Mucosa of gallbladder (tissue), 1 donor: Measurements from ENCODE around the gene SPRED2. TPM values are rescaled to one million over a fixed set of nuclear protein-coding genes. Genes with fewer than 3 reads are reported as not detected.

Experiments used
- DNase-seq: peaks from one replicate; pipeline ENCODE4 v3.0.0-alpha.2; 2020; ENCODE audit warnings: low spot score
- total RNA-seq: library from RNA; stranded (reverse); gene quantifications from one replicate; pipeline ENCODE4 v1.2.1, GENCODE V29; 2021
- donor health status: DM: no; HTN: no; CAD: no.

SPRED2 gene
- total RNA-seq, 1 donor from 2014 or later = 34.7 TPM

GRCh38 chr2:65386989-65387388, 45.4 kb downstream of the SPRED2 start:
- no peak for DNase-seq

DNA sequence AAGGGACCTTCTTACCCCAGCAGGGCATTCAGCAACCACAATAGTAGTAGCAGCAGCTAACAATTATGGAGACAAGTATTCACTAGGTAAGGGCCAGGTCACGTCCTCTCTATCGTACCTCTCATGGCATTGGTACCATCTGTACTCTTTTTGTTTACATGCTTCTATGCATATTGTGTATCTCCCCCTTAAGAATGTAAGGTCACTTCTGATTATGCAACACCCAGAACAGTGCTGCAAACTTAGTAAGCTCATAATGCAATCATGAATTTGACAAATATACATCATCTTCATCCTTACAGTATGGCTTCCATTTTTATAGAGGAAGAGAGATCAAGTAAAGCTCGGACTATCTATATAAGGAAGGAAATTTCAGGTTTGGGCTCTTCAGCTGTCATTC, 46.1 kb downstream of the SPRED2 start:
- no peak for DNase-seq

- DNase-seq = no peak
Measured at GRCh38 chr2:65383541-65384488, 48.6 kb downstream of the SPRED2 start.

DNA sequence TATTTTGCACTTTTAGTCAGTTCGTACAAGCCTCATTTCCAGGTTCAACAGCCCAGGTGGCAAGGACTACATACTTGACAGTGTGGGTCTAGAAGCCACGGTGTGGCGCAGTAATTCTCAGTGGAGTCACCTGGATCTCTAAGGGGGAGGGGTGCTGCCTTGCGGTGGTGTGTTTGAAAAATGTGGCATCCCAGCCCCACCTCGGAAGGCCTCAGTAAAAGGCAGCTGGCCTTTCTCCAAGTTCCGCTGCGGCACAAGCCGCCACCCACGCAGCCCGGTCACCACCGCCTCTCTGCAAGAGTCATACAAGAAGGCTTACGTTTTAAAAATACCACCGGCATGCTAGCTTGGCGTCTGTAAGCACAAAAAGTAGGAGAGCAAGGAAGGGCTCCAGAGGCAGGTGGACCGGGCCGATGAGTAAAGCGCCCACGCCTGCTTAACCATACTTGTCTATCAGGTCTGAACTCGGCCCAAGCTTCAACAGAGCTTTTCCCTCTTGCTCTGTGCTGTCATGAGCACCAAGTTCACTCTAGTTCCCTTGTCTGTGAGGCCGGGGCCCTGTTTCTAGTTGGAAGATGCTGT, 49.5 kb downstream of the SPRED2 start:
- DNase-seq = peak; percentile 84

- DNase-seq = no peak
Measured at GRCh38 chr2:65382323-65382722, 50.1 kb downstream of the SPRED2 start.

- DNase-seq = no peak
Measured at GRCh38 chr2:65381607-65382051, 50.8 kb downstream of the SPRED2 start.

GRCh38 chr2:65380255-65380654, 52.1 kb downstream of the SPRED2 start:
- no peak for DNase-seq

GRCh38 chr2:65379721-65380171, 52.7 kb downstream of the SPRED2 start:
- no peak for DNase-seq

DNA sequence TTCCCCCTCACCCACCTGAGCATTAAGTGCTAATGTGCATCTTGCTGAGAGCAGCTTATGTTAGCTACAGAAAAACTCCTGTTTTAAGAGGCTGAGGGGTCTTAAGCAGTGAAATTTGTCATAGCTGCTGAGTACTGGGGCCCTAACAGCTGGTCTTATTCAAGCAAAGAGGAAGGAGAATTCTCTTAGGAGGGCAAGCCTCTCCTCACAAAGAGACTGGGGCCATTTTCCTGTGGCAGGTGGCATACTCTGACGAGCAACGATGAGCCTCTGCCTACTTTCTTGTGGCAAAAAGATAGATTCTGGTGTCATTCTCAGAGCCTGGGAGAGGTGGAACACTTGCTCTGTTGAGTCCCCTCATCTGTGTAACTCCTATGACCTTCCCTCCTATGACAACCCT, 53.2 kb downstream of the SPRED2 start:
- no peak for DNase-seq

DNA sequence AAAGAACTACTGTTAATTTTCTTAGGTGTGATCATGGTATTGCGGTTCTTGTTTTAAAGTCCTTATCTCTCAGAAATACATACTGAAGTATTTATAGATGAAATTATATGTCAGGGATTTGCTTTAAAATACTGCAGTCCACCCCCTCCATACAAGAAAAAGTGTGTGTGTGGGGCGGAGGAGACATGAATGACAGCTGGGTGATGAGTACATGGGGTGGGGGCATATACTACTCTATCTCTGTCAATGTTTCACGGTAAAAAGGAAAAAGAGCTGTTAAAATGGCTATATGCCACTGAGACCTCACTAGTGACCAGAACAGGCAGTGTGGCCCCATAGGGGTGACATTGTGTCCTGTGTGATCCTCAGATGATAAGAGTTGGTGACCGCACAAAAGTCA, 54.1 kb downstream of the SPRED2 start:
- no peak for DNase-seq

- DNase-seq = no peak
Measured at GRCh38 chr2:65377556-65378192, 54.7 kb downstream of the SPRED2 start.

DNA sequence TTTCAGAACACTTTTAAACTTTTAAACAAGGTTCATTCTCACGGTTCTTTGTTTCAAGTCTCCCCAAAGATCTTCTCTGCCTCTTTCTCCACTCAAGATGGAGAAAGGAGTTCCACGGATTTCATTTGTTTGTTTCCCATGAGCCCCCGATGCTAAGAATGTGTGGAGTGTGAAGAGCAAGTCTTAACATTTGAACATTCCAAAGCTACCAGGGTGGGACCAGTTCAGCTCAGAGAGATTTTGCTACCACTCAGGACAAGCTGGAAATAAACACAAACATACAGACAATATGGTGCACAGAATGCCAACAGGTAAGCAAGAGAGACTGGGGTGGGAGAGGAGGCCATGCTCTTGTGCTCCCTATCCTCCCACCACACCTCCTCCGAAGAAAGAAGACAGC, 56.7 kb downstream of the SPRED2 start:
- no peak for DNase-seq

- no peak for DNase-seq
Measured at GRCh38 chr2:65374999-65375398, 57.4 kb downstream of the SPRED2 start.

DNA sequence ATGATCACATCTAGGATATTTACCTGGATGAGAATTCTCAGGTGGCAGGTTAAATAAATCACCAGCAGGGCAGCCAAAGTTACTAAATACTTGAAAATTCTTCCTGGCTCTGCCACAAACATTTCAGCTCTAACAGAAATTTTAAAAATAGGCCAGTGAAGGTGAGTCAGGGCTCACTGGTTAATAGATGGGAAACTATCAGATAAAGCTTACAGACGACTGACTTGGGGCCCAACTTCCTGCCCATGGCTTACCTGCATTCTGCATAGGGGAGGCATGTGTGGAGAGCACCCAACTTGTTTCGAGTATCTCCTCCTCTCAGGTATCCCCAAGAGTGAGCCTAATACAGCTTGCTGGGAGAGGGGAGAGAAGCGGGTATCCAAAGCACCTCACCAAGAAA, 57.8 kb downstream of the SPRED2 start:
- DNase-seq = no peak

DNA sequence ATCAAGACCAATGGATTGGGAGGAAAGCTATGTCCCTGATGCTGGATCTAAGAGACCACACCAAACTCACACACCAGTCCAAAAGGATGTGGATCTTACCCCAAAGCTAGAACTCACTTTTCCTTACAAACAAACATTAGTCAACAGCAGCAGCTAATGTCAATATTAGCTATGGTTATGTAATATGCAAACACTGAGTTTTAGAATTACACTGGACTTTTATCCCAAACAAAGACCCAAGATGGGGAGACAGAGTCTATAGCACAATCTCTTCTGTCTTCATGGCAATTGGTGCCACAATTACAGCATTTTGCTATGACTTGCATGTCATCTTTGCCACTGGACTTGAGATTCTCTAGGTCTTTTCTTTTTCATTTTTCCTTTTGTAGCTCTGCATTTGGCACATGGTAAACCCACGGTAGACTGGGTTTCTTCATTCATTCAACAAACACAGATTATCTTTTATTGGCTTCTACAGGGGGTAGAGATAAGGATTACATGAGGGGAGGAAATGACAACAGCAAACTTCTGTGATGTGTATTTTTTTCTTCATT, 59.0 kb downstream of the SPRED2 start:
- DNase-seq = no peak

DNA sequence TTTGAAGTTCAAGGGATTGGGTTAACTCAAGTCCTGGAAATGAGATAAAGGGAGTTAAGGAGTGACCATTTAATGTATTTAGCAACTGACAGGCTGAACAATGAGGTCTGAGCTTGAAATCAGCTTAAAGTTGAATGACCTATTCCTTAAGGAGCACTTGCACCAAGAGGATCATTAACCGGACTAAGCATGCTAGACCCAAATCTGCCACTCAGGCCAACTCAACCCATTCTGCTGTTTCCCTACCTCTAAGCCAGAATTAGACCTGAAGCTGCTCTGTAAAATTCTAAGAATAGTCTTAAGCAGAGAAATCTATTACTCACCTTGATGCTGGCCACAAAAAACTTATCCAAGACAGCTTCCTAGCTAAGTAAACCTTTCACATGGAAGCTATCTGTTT, 59.8 kb downstream of the SPRED2 start:
- DNase-seq = no peak

GRCh38 chr2:65371074-65371434, 61.3 kb downstream of the SPRED2 start:
- no peak for DNase-seq

DNA sequence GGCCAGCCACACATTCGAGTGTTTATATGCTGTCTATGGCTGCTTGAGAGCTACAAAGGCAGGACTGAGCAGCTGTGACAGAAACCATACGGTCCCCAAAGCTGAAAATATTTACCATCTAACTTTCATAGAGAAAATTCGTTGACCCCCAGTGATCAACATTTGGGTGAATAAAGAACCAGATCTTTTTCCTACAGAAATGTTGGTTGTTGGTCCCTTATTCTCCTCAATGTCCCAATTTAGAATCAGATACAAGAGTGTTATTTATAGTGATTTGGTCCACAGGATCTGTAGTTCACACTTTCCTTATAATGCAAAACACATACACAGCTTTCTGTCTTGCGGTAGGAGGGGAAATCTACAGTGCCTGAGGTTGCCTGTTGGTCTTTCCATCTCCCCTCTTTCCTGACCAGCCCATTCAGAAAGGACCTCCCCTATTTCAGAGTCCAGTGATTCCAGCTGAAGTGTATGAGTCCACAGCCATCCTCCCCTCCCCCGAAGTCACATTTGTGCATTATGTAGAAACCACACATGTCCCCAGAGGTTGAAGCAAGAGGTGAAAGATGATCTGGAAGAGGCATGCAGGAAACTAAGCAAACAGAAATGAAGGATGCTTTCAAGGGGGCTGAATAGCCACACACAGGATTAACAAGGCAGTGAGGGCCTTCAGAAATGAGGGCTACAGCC, 61.9 kb downstream of the SPRED2 start:
- DNase-seq = no peak

DNA sequence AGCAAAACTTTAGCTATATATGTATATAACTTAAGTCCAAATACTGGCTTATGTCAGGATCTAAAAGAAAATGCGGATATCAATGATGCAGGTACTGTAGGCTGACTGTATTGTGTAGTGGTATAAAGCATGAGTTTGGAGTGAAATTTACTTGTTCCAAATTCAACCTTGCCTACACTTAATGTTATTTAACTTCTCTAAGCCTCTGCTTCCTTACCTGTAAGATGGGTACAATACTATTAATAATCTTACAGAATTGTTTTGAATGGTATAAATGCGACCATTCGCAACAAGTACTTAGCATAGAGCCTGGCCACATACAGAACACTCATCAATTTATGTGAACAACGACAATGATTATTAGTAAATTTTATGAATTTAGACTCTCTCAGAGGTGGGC, 62.4 kb downstream of the SPRED2 start:
- DNase-seq = no peak

DNA sequence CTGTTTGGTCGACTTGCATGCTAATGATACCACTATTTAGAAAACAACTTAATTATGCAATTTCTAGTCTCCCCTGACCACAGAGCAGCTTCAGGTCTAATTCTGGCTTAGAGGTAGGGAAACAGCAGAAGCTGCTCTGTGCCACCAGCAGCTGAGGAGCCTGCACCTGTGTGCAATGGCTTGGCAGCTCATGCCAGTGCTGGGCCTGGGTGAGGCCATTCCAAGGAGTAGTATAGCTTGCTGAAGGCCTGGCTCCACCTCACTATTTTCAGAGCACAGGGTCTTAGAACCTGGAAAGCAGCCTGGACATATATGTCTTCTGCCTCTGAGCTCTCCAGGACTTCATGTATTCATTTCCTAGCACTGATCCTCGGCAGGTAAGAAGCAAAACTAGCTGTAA, 62.8 kb downstream of the SPRED2 start:
- DNase-seq = no peak

DNA sequence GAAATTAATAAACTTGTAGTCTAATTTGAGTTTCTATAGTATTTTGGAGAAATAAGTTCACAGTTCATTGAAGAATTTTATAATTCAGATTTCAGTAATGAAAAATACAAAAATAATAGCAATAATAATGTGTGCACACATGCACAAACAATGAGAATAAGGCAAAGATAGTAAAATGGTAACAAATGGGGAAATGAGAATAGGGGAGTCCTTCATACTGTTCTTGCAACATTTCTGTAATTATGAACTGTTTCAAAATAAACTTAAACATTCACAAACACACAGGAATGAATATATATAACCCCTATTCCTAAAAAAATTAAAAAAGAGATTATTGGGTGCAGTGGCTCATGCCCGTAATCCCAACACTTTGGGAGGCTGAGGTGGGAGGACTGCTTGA, 63.9 kb downstream of the SPRED2 start:
- DNase-seq = no peak

- no peak for DNase-seq
Measured at GRCh38 chr2:65367524-65367923, 64.9 kb downstream of the SPRED2 start.
